Panc1 (cell line): ENCODE results near the gene TULP1.

Experiments
- CTCF ChIP-seq: fragments of 450-650 bp; IDR thresholded peaks from 2 replicates; pipeline ENCODE4 v1.5.1; 2017; ENCODE audit warnings: mild to moderate bottlenecking
- POLR2AphosphoS5 ChIP-seq: IDR thresholded peaks from 2 replicates; pipeline ENCODE4 v1.6.1; 2012; ENCODE audit warnings: mild to moderate bottlenecking, low read depth, low read length, moderate library complexity
- REST ChIP-seq, 2 experiments: IDR thresholded peaks; 2 replicates each; pipeline ENCODE4 v1.6.1; 2011 to 2012; ENCODE audit warnings: low read depth in 2 of 2, control low read depth in 1 of 2, low read length in 1 of 2, mild to moderate bottlenecking in 1 of 2, moderate library complexity in 1 of 2; ENCODE audit not compliant: insufficient read depth in 1 of 2

GRCh38 chr6:35489066-35489465 is 23.6 kb downstream of the TULP1 start:
- TF ChIP-seq CTCF: no peak
- TF ChIP-seq POLR2AphosphoS5: no peak
- no peak for TF ChIP-seq REST (IDR thresholded peaks at IDR 0.05; ENCODE audit: insufficient read depth in 1 of 2, low read depth in 2 of 2, low read length in 1 of 2)
